Kidney (tissue), 22 donors: ENCODE measurements around the gene TMX3. TPM values are rescaled to one million over a fixed set of nuclear protein-coding genes. Genes with fewer than 3 reads are reported as not detected.

Experiments
- DNase-seq, 5 donors: peaks; one replicate each; pipeline ENCODE4 v3.0.0-alpha.2; 2013 to 2020
- FAIRE-seq: peaks from 2 replicates; lab custom pipeline; 2012; peaks lifted over from hg19 to GRCh38; lab: Jason Lieb, UNC
- H3K27ac ChIP-seq, 2 donors: one replicate each; pipeline ENCODE4 v1.7.0; 2013; ENCODE audit warnings: low read depth in 2 of 2, low read length in 2 of 2, inconsistent platforms in 1 of 2
- H3K27me3 ChIP-seq: one replicate; pipeline ENCODE4 v1.7.1; 2013; ENCODE audit warnings: low read length, inconsistent platforms; ENCODE audit not compliant: control insufficient read depth, insufficient read depth
- H3K36me3 ChIP-seq, 3 donors: one replicate each; pipeline versions ENCODE4 v1.7.0 to v1.7.1; 2013; ENCODE audit warnings: low read length in 3 of 3, control low read depth in 1 of 3, inconsistent platforms in 1 of 3; ENCODE audit not compliant: insufficient read depth in 3 of 3, control insufficient read depth in 2 of 3
- H3K4me1 ChIP-seq, 3 donors: one replicate each; pipeline versions ENCODE4 v1.7.0 to v1.7.1; 2013; ENCODE audit warnings: low read length in 3 of 3, inconsistent platforms in 1 of 3, low read depth in 1 of 3; ENCODE audit not compliant: control insufficient read depth in 2 of 3, insufficient read depth in 2 of 3
- H3K4me3 ChIP-seq, 3 donors: one replicate each; pipeline versions ENCODE4 v1.7.0 to v1.8.1; 2013; ENCODE audit warnings: low read length in 3 of 3, control low read depth in 1 of 3, inconsistent platforms in 1 of 3
- H3K9ac ChIP-seq, 3 donors: one replicate each; pipeline versions ENCODE4 v1.7.0 to v1.7.1; 2013; ENCODE audit warnings: low read length in 3 of 3, control low read depth in 1 of 3, inconsistent platforms in 1 of 3
- H3K9me3 ChIP-seq, 3 donors: one replicate each; pipeline versions ENCODE4 v1.7.0 to v1.7.1; 2013; ENCODE audit warnings: low read length in 3 of 3, control low read depth in 1 of 3, inconsistent platforms in 1 of 3; ENCODE audit not compliant: control insufficient read depth in 2 of 3, insufficient read depth in 1 of 3
- CTCF ChIP-seq: IDR thresholded peaks from 3 replicates; pipeline ENCODE4 v1.5.1; 2012; ENCODE audit warnings: mild to moderate bottlenecking, moderate library complexity, borderline replicate concordance; ENCODE audit not compliant: insufficient read depth; ENCODE audit errors: extremely low read depth
- intact Hi-C: fragments of 100-400 bp; cut with DNase I; formaldehyde crosslinking; loops from one replicate; pipeline ENCODE4 v1.11.1; 2022
- long read RNA-seq, 10 donors: library from polyadenylated mRNA in 1 of 10; unstranded in 1 of 10; transcript quantifications; one replicate each; pipeline ENCODE4 v2.0.0 and lab custom pipeline, GENCODE V29; 2021 to 2026
- polyA plus RNA-seq: library from polyadenylated mRNA; stranded (reverse); fragments of 350-450 nt; fragmentation: Illumina TruSeq; extraction: RNeasy Lipid Tissue Mini Kit (QIAGEN cat#74804); gene quantifications from one replicate; pipeline ENCODE4 v1.2.3, GENCODE V29; 2014; ENCODE audit warnings: low read depth, low replicate concordance; ENCODE audit not compliant: insufficient read depth
- total RNA-seq: library from RNA; stranded (reverse); fragmentation: NEBNext Ultra II Directional; extraction: Animal tissue kit (Norgen Biotek cat#: 25700); gene quantifications from one replicate; pipeline ENCODE4 v1.2.1, GENCODE V29; 2021
- donor health status: control.
- donor health status: control.
- donor health status: control.
- donor health status: control.
- donor health status: control.
- donor health status: DM: yes; HTN: yes; CAD: no.
- donor health status: Normal renal cell carcinoma (clear cell type).

TMX3 gene
- 52.7 TPM for total RNA-seq
- polyA plus RNA-seq, result 14.4 TPM
- long read RNA-seq, donor 1, full-length matches to known transcripts, result 2 of 2 reads
- long read RNA-seq, donor 1, partial matches to known transcripts, result 0 of 2 reads
- long read RNA-seq, donor 1, other reads (novel, unspliced or antisense), result 0 of 2 reads
- long read RNA-seq, donor 2, full-length matches to known transcripts, result 7 of 7 reads
- long read RNA-seq, donor 2, partial matches to known transcripts, result 0 of 7 reads
- long read RNA-seq, donor 2, other reads (novel, unspliced or antisense), result 0 of 7 reads
- long read RNA-seq, donor 3, full-length matches to known transcripts, result 5 of 5 reads
- long read RNA-seq, donor 3, partial matches to known transcripts, result 0 of 5 reads
- long read RNA-seq, donor 3, other reads (novel, unspliced or antisense), result 0 of 5 reads
- long read RNA-seq, donor 4, full-length matches to known transcripts, result 6 of 6 reads
- long read RNA-seq, donor 4, partial matches to known transcripts, result 0 of 6 reads
- long read RNA-seq, donor 4, other reads (novel, unspliced or antisense), result 0 of 6 reads
- long read RNA-seq, donor 5, result 0 reads
- long read RNA-seq, donor 6, full-length matches to known transcripts, result 5 of 10 reads
- long read RNA-seq, donor 6, partial matches to known transcripts, result 5 of 10 reads
- long read RNA-seq, donor 6, other reads (novel, unspliced or antisense), result 0 of 10 reads
- long read RNA-seq, donor 7, full-length matches to known transcripts, result 29 of 38 reads
- long read RNA-seq, donor 7, partial matches to known transcripts, result 2 of 38 reads
- long read RNA-seq, donor 7, other reads (novel, unspliced or antisense), result 7 of 38 reads
- long read RNA-seq, donor 8, full-length matches to known transcripts, result 2 of 2 reads
- long read RNA-seq, donor 8, partial matches to known transcripts, result 0 of 2 reads
- long read RNA-seq, donor 8, other reads (novel, unspliced or antisense), result 0 of 2 reads
- long read RNA-seq, donor 9, partial matches to known transcripts, result 0 of 2 reads
- long read RNA-seq, donor 9, other reads (novel, unspliced or antisense), result 0 of 2 reads
- long read RNA-seq, donor 10, full-length matches to known transcripts, result 3 of 3 reads
- long read RNA-seq, donor 10, partial matches to known transcripts, result 0 of 3 reads
- long read RNA-seq, donor 10, other reads (novel, unspliced or antisense), result 0 of 3 reads

- FAIRE-seq (no peak), DNase-seq (peak; percentile 94 to 98 (median 96))
- H3K4me3 ChIP-seq, result peak within 1 kb of the TSS; percentile 90 to 97 (median 92)
- intact Hi-C loops, result no loop called here
- H3K9me3 ChIP-seq, result no peaks in the 10 kb centered on the region
- H3K4me1 ChIP-seq, result peaks cover 3 to 5% (median 4%) of the 10 kb centered on the region in 3 donors
- H3K9ac ChIP-seq, result peak within 1 kb of the TSS; percentile 57 to 81 (median 80)
- TF ChIP-seq CTCF, result no peak
- H3K36me3 ChIP-seq, result peaks cover 5 to 6% (median 6%) of the 10 kb centered on the region in 3 donors
- H3K27ac ChIP-seq, result peak within 1 kb of the TSS; percentile 39 to 81
- H3K27me3 ChIP-seq, result no peaks in the 10 kb centered on the region
Observed at GRCh38 chr18:68714712-68715496, at the start of gene TMX3. TMX3 (minus strand) TSS chr18:68715108; CDS start chr18:68714981, 127 bp downstream.

GRCh38 chr18:68764016-68764415 is 49.1 kb upstream of the TMX3 start:
- no peaks in the 10 kb centered on the region for H3K27me3 ChIP-seq
- DNase-seq (no peak), FAIRE-seq (no peak)
- no peak overlapping the region for H3K9ac ChIP-seq
- H3K9me3 ChIP-seq, result peaks cover 0 to 5% (median 0%) of the 10 kb centered on the region in 3 donors
- H3K36me3 ChIP-seq, result no peaks in the 10 kb centered on the region
- no peaks in the 10 kb centered on the region for H3K4me1 ChIP-seq
- no peak for TF ChIP-seq CTCF
- intact Hi-C loops, result no loop called here
- H3K27ac ChIP-seq, result no peak overlapping the region
- H3K4me3 ChIP-seq, result no peak overlapping the region

GRCh38 chr18:68763083-68763482 is 48.2 kb upstream of the TMX3 start:
- DNase-seq, result no peak

More at GRCh38 chr18:68763083-68763482, 48.2 kb upstream of the TMX3 start:
- Histone ChIP-seq H3K4me3 (no peak overlapping the region), H3K27me3 (no peaks in the 10 kb centered on the region), H3K4me1 (no peaks in the 10 kb centered on the region), H3K9ac (no peak overlapping the region), H3K9me3 (peaks cover 0 to 5% (median 0%) of the 10 kb centered on the region in 3 donors), H3K27ac (no peak overlapping the region), H3K36me3 (no peaks in the 10 kb centered on the region)
- no peak for FAIRE-seq
- intact Hi-C loops, result no loop called here
- no peak for TF ChIP-seq CTCF
